MM.1S (cell line): ENCODE data around the gene ATXN1.

ENCODE experiments used
- DNase-seq: peaks from one replicate; pipeline ENCODE4 v3.0.0-alpha.2; 2015
- H2AFZ ChIP-seq: fragments of 300-600 bp; sonication (generic); 2 replicates; pipeline ENCODE4 v1.6.0; 2016; ENCODE audit warnings: antibody characterized with exemption, low read length
- H3F3A ChIP-seq: fragments of 300-600 bp; sonication (generic); 2 replicates; pipeline ENCODE4 v1.6.1; 2016; ENCODE audit warnings: mild to moderate bottlenecking, antibody characterized with exemption, low read length, moderate library complexity, mixed read lengths; ENCODE audit not compliant: insufficient read depth
- H3K27ac ChIP-seq: fragments of 300-600 bp; sonication (generic); 2 replicates; pipeline ENCODE4 v1.5.1; 2016; ENCODE audit warnings: mild to moderate bottlenecking, low read length
- H3K27me3 ChIP-seq: fragments of 300-600 bp; sonication (generic); replicated peaks from 2 replicates; pipeline ENCODE4 v1.6.0; 2016; ENCODE audit warnings: low read length; ENCODE audit not compliant: insufficient read depth
- H3K36me3 ChIP-seq: fragments of 300-600 bp; sonication (generic); replicated peaks from 2 replicates; pipeline ENCODE4 v1.6.1; 2016; ENCODE audit warnings: mild to moderate bottlenecking, low read length, mixed read lengths; ENCODE audit not compliant: insufficient read depth
- H3K4me1 ChIP-seq: fragments of 300-600 bp; sonication (generic); 2 replicates; pipeline ENCODE4 v1.6.1; 2016; ENCODE audit warnings: low read length, mixed read lengths
- H3K4me2 ChIP-seq: fragments of 300-600 bp; sonication (generic); 2 replicates; pipeline ENCODE4 v1.6.0; 2016; ENCODE audit warnings: low read depth, low read length
- H3K4me3 ChIP-seq: fragments of 300-600 bp; sonication (generic); 2 replicates; pipeline ENCODE4 v1.5.1; 2016; ENCODE audit warnings: low read length, mixed read lengths
- H3K79me2 ChIP-seq: fragments of 300-600 bp; sonication (generic); 2 replicates; pipeline ENCODE4 v1.6.1; 2016; ENCODE audit warnings: mixed run types, low read length, mixed read lengths
- H3K9ac ChIP-seq: fragments of 300-600 bp; sonication (generic); 2 replicates; pipeline ENCODE4 v1.6.1; 2016; ENCODE audit warnings: low read length, mixed read lengths
- H3K9me2 ChIP-seq: fragments of 300-600 bp; sonication (generic); replicated peaks from 2 replicates; pipeline ENCODE4 v1.6.1; 2016; ENCODE audit warnings: mild to moderate bottlenecking, low read length, mixed read lengths; ENCODE audit not compliant: insufficient read depth
- H3K9me3 ChIP-seq: fragments of 300-600 bp; sonication (generic); replicated peaks from 2 replicates; pipeline ENCODE4 v1.6.1; 2016; ENCODE audit warnings: mild to moderate bottlenecking, low read length, mixed read lengths; ENCODE audit not compliant: insufficient read depth
- H4K20me1 ChIP-seq: fragments of 300-600 bp; sonication (generic); 2 replicates; pipeline ENCODE4 v1.6.1; 2016; ENCODE audit warnings: mild to moderate bottlenecking, low read length, moderate library complexity, mixed read lengths; ENCODE audit not compliant: insufficient read depth
- CTCF ChIP-seq: fragments of 300-600 bp; sonication (generic); IDR thresholded peaks from 2 replicates; pipeline ENCODE4 v1.5.1; 2016; ENCODE audit warnings: antibody characterized with exemption, low read length, mixed read lengths
- EZH2 ChIP-seq: fragments of 300-600 bp; sonication (generic); optimal IDR thresholded peaks from 2 replicates; pipeline ENCODE3; 2017; ENCODE audit warnings: low read depth, mild to moderate bottlenecking, antibody characterized with exemption, low read length, mixed read lengths
- EZH2phosphoT487 ChIP-seq: fragments of 300-600 bp; sonication (generic); IDR thresholded peaks from 2 replicates; pipeline ENCODE4 v1.6.1; 2018; ENCODE audit warnings: antibody characterized with exemption, low read length

The ATXN1 gene

GRCh38 chr6:16285467-16286150 is 475.7 kb downstream of the ATXN1 start:
- no peaks in the 10 kb centered on the region for H3K4me1 ChIP-seq
- no peaks in the 10 kb centered on the region for H3K36me3 ChIP-seq
- peak overlapping the region; percentile 16; the same call in 1 of the 2 replicates for H3K4me2 ChIP-seq
- no peaks in the 10 kb centered on the region for H3K9me2 ChIP-seq
- TF ChIP-seq EZH2phosphoT487 (no peak), CTCF (no peak), EZH2 (no peak)
- H3K27me3 ChIP-seq = no peaks in the 10 kb centered on the region
- no peak for DNase-seq
- H3K4me3 ChIP-seq = no peak overlapping the region
- no peaks in the 10 kb centered on the region for H3K9me3 ChIP-seq
- H3K79me2 ChIP-seq = no peaks in the 10 kb centered on the region
- no peaks in the 10 kb centered on the region for H3F3A ChIP-seq
- no peak overlapping the region for H3K27ac ChIP-seq
- H2AFZ ChIP-seq = no peak overlapping the region
- H3K9ac ChIP-seq = no peak overlapping the region
- no peaks in the 10 kb centered on the region for H4K20me1 ChIP-seq

- H3K9ac ChIP-seq = no peak overlapping the region
- no peaks in the 10 kb centered on the region for H3K4me1 ChIP-seq
- no peaks in the 10 kb centered on the region for H3K36me3 ChIP-seq
- H3K79me2 ChIP-seq = no peaks in the 10 kb centered on the region
- no peak overlapping the region for H3K4me2 ChIP-seq
- no peaks in the 10 kb centered on the region for H3F3A ChIP-seq
- no peak overlapping the region for H3K27ac ChIP-seq
- H3K9me3 ChIP-seq = no peaks in the 10 kb centered on the region
- DNase-seq = no peak
- H3K9me2 ChIP-seq = no peaks in the 10 kb centered on the region
- H2AFZ ChIP-seq = no peak overlapping the region
- TF ChIP-seq CTCF = no peak
- no peak for TF ChIP-seq EZH2phosphoT487
- TF ChIP-seq EZH2 = no peak
- no peak overlapping the region for H3K4me3 ChIP-seq
- no peaks in the 10 kb centered on the region for H4K20me1 ChIP-seq
- no peaks in the 10 kb centered on the region for H3K27me3 ChIP-seq
Observed at GRCh38 chr6:16284472-16284871, 476.8 kb downstream of the ATXN1 start.

GRCh38 chr6:16282370-16282769 is 478.9 kb downstream of the ATXN1 start:
- Histone ChIP-seq H3K9me2 (no peaks in the 10 kb centered on the region), H4K20me1 (no peaks in the 10 kb centered on the region), H3K4me2 (no peak overlapping the region), H3K27me3 (no peaks in the 10 kb centered on the region), H3K79me2 (no peaks in the 10 kb centered on the region), H3K4me3 (no peak overlapping the region), H3K4me1 (peaks cover 8% of the 10 kb centered on the region; the same call in 1 of the 2 replicates), H3K9me3 (no peaks in the 10 kb centered on the region), H2AFZ (no peak overlapping the region), H3K9ac (no peak overlapping the region), H3K27ac (no peak overlapping the region), H3F3A (no peaks in the 10 kb centered on the region), H3K36me3 (no peaks in the 10 kb centered on the region)
- DNase-seq = no peak
- no peak for TF ChIP-seq EZH2
- TF ChIP-seq EZH2phosphoT487 = no peak
- no peak for TF ChIP-seq CTCF
